ENCODE data around the gene SMARCC2. TPM values are rescaled to one million over a fixed set of nuclear protein-coding genes. Genes with fewer than 3 reads are reported as not detected.

SMARCC2 gene
- total and polyA plus RNA-seq, 4 experiments from 2014 or later: 27.0 to 199 (median 142) TPM

DNA sequence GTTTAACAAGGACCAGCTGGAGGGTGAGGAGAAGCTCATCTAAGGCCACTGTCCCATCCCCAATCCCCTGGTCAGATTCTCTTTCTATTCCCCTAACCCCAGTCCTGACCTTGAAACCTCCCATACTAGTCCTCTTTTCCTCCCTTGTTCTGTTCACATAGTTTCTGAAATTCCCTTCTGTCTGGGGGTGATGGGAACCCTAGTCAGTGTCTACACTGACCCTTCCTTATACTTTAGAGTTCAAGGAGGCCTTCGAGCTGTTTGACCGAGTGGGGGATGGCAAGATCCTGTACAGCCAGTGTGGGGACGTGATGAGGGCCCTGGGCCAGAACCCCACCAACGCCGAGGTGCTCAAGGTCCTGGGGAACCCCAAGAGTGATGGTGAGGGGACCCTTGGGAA, 34.5 kb downstream of the SMARCC2 start:
- POLR2A ChIA-PET (ENCODE audit: partially characterized antibody): interaction anchor here (1.0 to 10.8 kb wide), 5 partner anchors 14 to 67 kb away, joined by 3 to 236 read pairs (median 15); partner anchors contain the start of genes ESYT1, RNF41, SMARCC2 and ZC3H10
- H3K27me3 Mint-ChIP-seq: no peaks in the 10 kb centered on the region

DNA sequence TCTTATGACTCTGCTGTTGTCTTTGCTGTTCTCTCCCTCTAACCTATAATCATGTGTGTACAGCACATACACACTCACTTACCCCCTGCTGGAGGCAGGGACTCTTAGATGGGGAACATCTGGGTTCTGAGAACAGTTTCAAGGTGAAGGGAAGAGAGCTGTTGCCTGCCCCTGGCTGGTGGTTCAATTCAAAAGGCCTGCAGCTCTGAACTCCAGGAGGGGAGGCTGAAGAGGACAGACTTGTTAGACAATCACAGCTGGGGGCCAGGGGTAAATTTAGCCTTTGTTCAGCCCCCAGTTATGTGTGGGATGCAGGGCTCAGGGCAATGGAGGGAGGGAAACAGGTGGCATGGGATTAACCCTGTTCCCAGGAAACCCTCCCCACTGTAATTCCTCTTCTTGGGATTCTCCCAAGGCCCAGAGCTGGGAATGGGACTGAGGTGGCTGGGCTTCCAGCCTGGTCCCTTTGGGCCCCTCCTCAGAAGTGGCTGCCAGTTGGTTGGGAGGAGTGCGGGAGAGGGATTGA, 35.0 kb downstream of the SMARCC2 start:
- H3K27me3 ChIP-seq (ENCODE audit: insufficient read depth, low read length): no peaks in the 10 kb centered on the region
- H3K4me3 ChIP-seq (ENCODE audit: low read length in 2 of 2): no peak overlapping the region
- intact Hi-C loops (cut with micrococcal nuclease): no loop called here
- Mint-ChIP-seq H3K9me3 (no peaks in the 10 kb centered on the region), H3K27ac (no peak overlapping the region), H3K4me3 (no peak overlapping the region), H3K4me1 (peaks cover 21 to 66% (median 37%) of the 10 kb centered on the region in 4 donors), H3K36me3 (peaks cover 0 to 15% of the 10 kb centered on the region in 2 donors), H3K27me3 (no peaks in the 10 kb centered on the region)
- H3K27ac ChIP-seq (ENCODE audit: low read depth, low read length): no peak overlapping the region
- no peaks in the 10 kb centered on the region for H3K36me3 ChIP-seq (ENCODE audit: insufficient read depth, low read length)
- peaks cover 39% of the 10 kb centered on the region for H3K4me1 ChIP-seq (ENCODE audit: insufficient read depth, low read length)
- ChIA-PET CTCF (ENCODE audit: partially characterized antibody) (interaction anchor here (3.9 kb wide), 1 partner anchor 35 kb away, joined by 24 read pairs; the partner anchor contains the start of gene ZC3H10), POLR2A (ENCODE audit: partially characterized antibody) (interaction anchor here (1.0 to 10.8 kb wide), 5 partner anchors 15 to 68 kb away, joined by 3 to 236 read pairs (median 15); partner anchors contain the start of genes ESYT1, RNF41, SMARCC2 and ZC3H10)
- DNase-seq: no peak
- no peaks in the 10 kb centered on the region for H3K9me3 ChIP-seq (ENCODE audit: control insufficient read depth in 1 of 2, low read length in 2 of 2)

More for the DNA sequence above, 34.5 kb downstream of the SMARCC2 start:
- Mint-ChIP-seq H3K9me3 (no peaks in the 10 kb centered on the region), H3K4me1 (peaks cover 25 to 71% (median 41%) of the 10 kb centered on the region in 4 donors), H3K36me3 (peaks cover 1 to 19% of the 10 kb centered on the region in 2 donors), H3K4me3 (peak overlapping the region in 1 of 8 donors; percentile 32), H3K27ac (peak overlapping the region in 3 of 7 donors; percentile 44 to 79 (median 66))
- Histone ChIP-seq H3K36me3 (ENCODE audit: insufficient read depth, low read length) (peaks cover 2% of the 10 kb centered on the region), H3K27ac (ENCODE audit: low read depth, low read length) (no peak overlapping the region), H3K4me3 (ENCODE audit: low read length in 2 of 2) (no peak overlapping the region), H3K27me3 (ENCODE audit: insufficient read depth, low read length) (no peaks in the 10 kb centered on the region), H3K4me1 (ENCODE audit: insufficient read depth, low read length) (peaks cover 45% of the 10 kb centered on the region), H3K9me3 (ENCODE audit: control insufficient read depth in 1 of 2, low read length in 2 of 2) (no peaks in the 10 kb centered on the region)
- DNase-seq: no peak
- CTCF ChIA-PET (ENCODE audit: partially characterized antibody): interaction anchor here (3.9 kb wide), 1 partner anchor 36 kb away, joined by 24 read pairs; the partner anchor contains the start of gene ZC3H10
- intact Hi-C loops (cut with micrococcal nuclease): no loop called here

DNA sequence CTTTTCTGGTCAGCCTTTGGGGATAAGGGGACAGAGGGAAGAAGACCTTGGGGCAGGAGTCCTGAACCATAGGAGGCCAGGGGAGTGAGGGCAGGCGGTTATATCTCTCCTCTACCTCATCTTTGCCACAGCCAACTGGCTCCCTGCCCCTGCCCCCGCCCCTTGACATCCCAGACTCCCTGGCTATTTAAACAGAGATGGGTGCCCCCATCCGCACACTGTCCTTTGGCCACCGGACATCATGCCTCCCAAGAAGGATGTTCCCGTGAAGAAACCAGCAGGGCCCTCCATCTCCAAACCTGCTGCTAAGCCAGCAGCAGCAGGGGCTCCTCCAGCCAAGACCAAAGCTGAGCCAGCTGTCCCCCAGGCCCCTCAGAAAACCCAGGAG, 35.6 kb downstream of the SMARCC2 start:
- H3K27ac Mint-ChIP-seq: peak overlapping the region in 1 of 7 donors; percentile 95
- no peak for DNase-seq
- H3K4me1 Mint-ChIP-seq: peaks cover 17 to 59% (median 31%) of the 10 kb centered on the region in 4 donors
- POLR2A ChIA-PET (ENCODE audit: partially characterized antibody): interaction anchor here (10.7 to 10.8 kb wide), 2 partner anchors 26 to 35 kb away, joined by 126 to 236 read pairs; partner anchors contain the start of genes ESYT1 and SMARCC2
- H3K27ac ChIP-seq (ENCODE audit: low read depth, low read length): no peak overlapping the region
- H3K27me3 Mint-ChIP-seq: no peaks in the 10 kb centered on the region
- peaks cover 0 to 8% of the 10 kb centered on the region in 2 donors for H3K36me3 Mint-ChIP-seq
- H3K4me1 ChIP-seq (ENCODE audit: insufficient read depth, low read length): peaks cover 36% of the 10 kb centered on the region
- H3K4me3 Mint-ChIP-seq: peak overlapping the region in 2 of 8 donors; percentile 13 to 40
- CTCF ChIA-PET (ENCODE audit: partially characterized antibody): interaction anchor here (3.9 kb wide), 1 partner anchor 34 kb away, joined by 24 read pairs; the partner anchor contains the start of gene ZC3H10
- H3K27me3 ChIP-seq (ENCODE audit: insufficient read depth, low read length): no peaks in the 10 kb centered on the region
- intact Hi-C loops (cut with micrococcal nuclease): no loop called here
- no peak overlapping the region for H3K4me3 ChIP-seq (ENCODE audit: low read length in 2 of 2)
- no peaks in the 10 kb centered on the region for H3K36me3 ChIP-seq (ENCODE audit: insufficient read depth, low read length)
- no peaks in the 10 kb centered on the region for H3K9me3 ChIP-seq (ENCODE audit: control insufficient read depth in 1 of 2, low read length in 2 of 2)
- H3K9me3 Mint-ChIP-seq: no peaks in the 10 kb centered on the region

DNA sequence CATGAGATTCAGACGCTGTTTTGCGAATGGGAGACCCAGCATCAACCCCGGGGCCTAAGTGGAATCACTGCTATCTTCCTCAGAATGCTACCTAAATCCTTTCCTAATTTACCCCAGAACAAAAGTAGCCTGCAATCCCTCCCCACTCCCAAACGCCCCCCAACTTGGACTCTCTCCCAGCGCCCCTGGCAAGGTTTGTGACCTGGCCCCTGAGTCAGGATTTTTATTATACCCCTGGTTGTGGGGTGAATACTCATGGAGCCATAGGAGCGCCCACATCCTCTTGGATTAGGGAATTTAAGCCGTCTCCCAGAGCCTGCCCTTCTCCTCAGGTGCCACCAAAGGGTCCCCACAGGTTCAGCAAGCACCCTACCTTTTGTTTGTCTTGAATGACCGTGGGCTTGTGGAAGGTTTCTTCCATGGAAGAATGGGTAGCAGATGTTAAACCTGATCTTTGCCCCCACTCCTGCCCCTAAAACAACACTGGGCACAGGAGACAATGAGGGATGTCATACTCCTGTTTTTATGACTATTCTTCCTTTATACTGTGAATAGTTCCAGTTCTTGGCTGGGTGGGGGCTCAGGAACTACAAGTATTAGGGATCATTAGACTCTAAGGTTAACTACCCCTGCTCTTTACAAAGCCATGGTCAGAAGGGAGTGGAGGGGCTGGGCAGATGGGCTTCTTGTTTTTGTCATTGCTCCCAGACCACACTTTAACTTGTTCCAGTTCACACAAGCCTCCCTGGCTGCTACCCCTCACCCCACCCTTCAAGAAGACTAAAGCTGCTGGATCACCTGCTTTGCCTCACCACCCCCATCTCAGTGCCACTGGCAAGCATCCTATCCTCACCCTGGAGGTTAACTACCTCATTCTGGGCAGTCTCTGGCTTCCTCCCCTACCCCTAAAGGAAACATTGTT, 36.3 kb downstream of the SMARCC2 start:
- intact Hi-C loops (cut with micrococcal nuclease): loop anchor here (1.0 kb wide), 4 partner anchors 24 to 324 kb away; partner anchors contain the start of genes DNAJC14, PA2G4 and ZC3H10
- peak overlapping the region; percentile 91 to 96 (median 94) for H3K4me3 Mint-ChIP-seq
- Histone ChIP-seq H3K36me3 (ENCODE audit: insufficient read depth, low read length) (no peaks in the 10 kb centered on the region), H3K27ac (ENCODE audit: low read depth, low read length) (peak overlapping the region; percentile 84), H3K27me3 (ENCODE audit: insufficient read depth, low read length) (no peaks in the 10 kb centered on the region), H3K9me3 (ENCODE audit: control insufficient read depth in 1 of 2, low read length in 2 of 2) (no peaks in the 10 kb centered on the region), H3K4me1 (ENCODE audit: insufficient read depth, low read length) (peaks cover 36% of the 10 kb centered on the region), H3K4me3 (ENCODE audit: low read length in 2 of 2) (peak overlapping the region in 1 of 2 donors; percentile 66)
- ChIA-PET POLR2A (ENCODE audit: partially characterized antibody) (interaction anchor here (1.9 to 10.8 kb wide), 3 partner anchors 25 to 36 kb away, joined by 19 to 236 read pairs (median 126); partner anchors contain the start of genes ESYT1, RPL41, SMARCC2 and ZC3H10), CTCF (ENCODE audit: partially characterized antibody) (no interaction called here)
- peaks cover 0 to 4% of the 10 kb centered on the region in 2 donors for H3K36me3 Mint-ChIP-seq
- H3K9me3 Mint-ChIP-seq: no peaks in the 10 kb centered on the region
- peaks cover 17 to 54% (median 31%) of the 10 kb centered on the region in 4 donors for H3K4me1 Mint-ChIP-seq
- peak overlapping the region; percentile 93 to 99 (median 97) for H3K27ac Mint-ChIP-seq
- H3K27me3 Mint-ChIP-seq: no peaks in the 10 kb centered on the region
- no peak for DNase-seq

DNA sequence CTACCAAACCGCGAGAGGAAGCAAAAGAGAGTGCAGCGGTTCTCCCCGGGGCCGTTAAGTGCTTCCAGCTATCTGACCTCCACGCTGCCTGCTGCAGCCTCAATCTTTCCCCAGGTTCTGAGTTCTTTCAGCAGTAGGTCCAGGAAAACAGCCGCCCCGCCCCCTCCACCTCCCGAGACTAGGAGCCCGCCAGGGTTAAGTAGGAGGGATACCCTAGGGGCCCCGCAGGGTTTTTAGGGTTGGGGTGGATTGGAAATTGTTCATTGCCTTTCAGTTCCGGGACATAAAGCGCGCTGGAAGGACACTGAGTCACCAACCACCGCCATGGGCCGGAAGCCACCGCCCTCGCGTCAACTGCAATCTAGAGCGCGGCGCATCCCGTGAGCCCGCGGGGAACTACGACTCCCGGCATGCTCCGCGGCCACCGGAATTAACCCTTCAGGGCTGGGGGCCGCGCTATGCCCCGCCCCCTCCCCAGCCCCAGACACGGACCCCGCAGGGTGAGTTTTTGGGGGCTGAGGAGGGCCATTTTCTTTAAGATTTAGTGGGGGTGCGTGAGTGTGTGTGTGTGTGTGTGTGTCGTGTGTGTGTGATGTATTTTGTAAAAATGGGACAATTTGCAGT, 37.0 kb downstream of the SMARCC2 start, which contains the start of gene MYL6B:
Gene MYL6B (plus strand): TSS at position 456 of the 624 bp plus-strand sequence. CDS start 1,332 bp downstream, outside the sequence.
- H3K9me3 Mint-ChIP-seq: no peaks in the 10 kb centered on the region
- intact Hi-C loops (cut with micrococcal nuclease): loop anchor here (1.0 kb wide), 4 partner anchors 23 to 323 kb away; partner anchors contain the start of genes DNAJC14, PA2G4 and ZC3H10
- CTCF ChIA-PET (ENCODE audit: partially characterized antibody): interaction anchor here (0.8 to 2.9 kb wide), 14 partner anchors 9 to 105 kb away, joined by 3 to 22 read pairs (median 4); partner anchors contain the start of genes ESYT1, RNF41, SMARCC2 and ZC3H10
- peak within 1 kb of the TSS; percentile 91 to 96 (median 94) for H3K4me3 Mint-ChIP-seq
- POLR2A ChIA-PET (ENCODE audit: partially characterized antibody): interaction anchor here (0.6 to 2.1 kb wide), 19 partner anchors 17 to 322 kb away, joined by 3 to 24 read pairs (median 4); partner anchors contain the start of genes CNPY2, PA2G4, RNF41 and RPL41
- peaks cover 0 to under 1% of the 10 kb centered on the region in 2 donors for H3K36me3 Mint-ChIP-seq
- DNase-seq: peak; percentile 87 to 94 (median 88)
- Histone ChIP-seq H3K27me3 (ENCODE audit: insufficient read depth, low read length) (no peaks in the 10 kb centered on the region), H3K9me3 (ENCODE audit: control insufficient read depth in 1 of 2, low read length in 2 of 2) (no peaks in the 10 kb centered on the region), H3K36me3 (ENCODE audit: insufficient read depth, low read length) (no peaks in the 10 kb centered on the region), H3K27ac (ENCODE audit: low read depth, low read length) (peak within 1 kb of the TSS; percentile 84), H3K4me1 (ENCODE audit: insufficient read depth, low read length) (peaks cover 33% of the 10 kb centered on the region), H3K4me3 (ENCODE audit: low read length in 2 of 2) (peak within 1 kb of the TSS; percentile 66 to 91)
- peaks cover 13 to 46% (median 26%) of the 10 kb centered on the region in 4 donors for H3K4me1 Mint-ChIP-seq
- H3K27me3 Mint-ChIP-seq: no peaks in the 10 kb centered on the region
- peak within 1 kb of the TSS; percentile 93 to 99 (median 97) for H3K27ac Mint-ChIP-seq

DNA sequence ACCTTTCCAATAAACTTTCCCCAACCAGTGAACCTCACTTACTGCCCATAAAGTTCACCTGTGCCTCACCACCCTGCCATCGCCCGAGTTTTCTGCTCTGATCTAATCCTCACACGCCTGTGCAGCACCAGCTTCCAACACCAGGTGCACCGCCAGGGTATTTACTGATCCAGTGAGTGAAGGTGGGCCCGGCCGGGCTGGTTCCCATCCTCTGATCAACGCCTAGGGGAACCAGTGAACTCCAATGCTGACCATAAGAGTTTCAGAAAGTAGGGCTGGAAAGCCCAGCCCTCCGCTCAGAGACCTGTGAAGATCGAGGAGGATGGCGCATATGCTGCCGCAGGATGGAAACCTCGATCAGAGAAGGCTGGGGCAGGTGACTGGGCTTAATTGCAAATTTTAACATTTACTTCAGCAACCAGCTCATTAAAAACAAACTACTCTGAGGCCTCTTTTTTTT, 37.6 kb downstream of the SMARCC2 start:
- H3K27me3 Mint-ChIP-seq: no peaks in the 10 kb centered on the region
- peak overlapping the region; percentile 93 to 99 (median 97) for H3K27ac Mint-ChIP-seq
- peaks cover 15 to 47% (median 27%) of the 10 kb centered on the region in 4 donors for H3K4me1 Mint-ChIP-seq

More for the DNA sequence above, 37.6 kb downstream of the SMARCC2 start:
- peak overlapping the region; percentile 84 for H3K27ac ChIP-seq (ENCODE audit: low read depth, low read length)
- peak overlapping the region; percentile 91 to 96 (median 94) for H3K4me3 Mint-ChIP-seq
- H3K36me3 Mint-ChIP-seq: no peaks in the 10 kb centered on the region
- H3K27me3 ChIP-seq (ENCODE audit: insufficient read depth, low read length): no peaks in the 10 kb centered on the region
- H3K4me3 ChIP-seq (ENCODE audit: low read length in 2 of 2): peak overlapping the region; percentile 66 to 91
- no peaks in the 10 kb centered on the region for H3K36me3 ChIP-seq (ENCODE audit: insufficient read depth, low read length)
- DNase-seq: peak; percentile 63 to 80 (median 67)
- POLR2A ChIA-PET (ENCODE audit: partially characterized antibody): interaction anchor here (0.6 to 2.1 kb wide), 19 partner anchors 18 to 321 kb away, joined by 3 to 24 read pairs (median 4); partner anchors contain the start of genes CNPY2, PA2G4, RNF41 and RPL41
- CTCF ChIA-PET (ENCODE audit: partially characterized antibody): interaction anchor here (0.8 to 2.9 kb wide), 14 partner anchors 9 to 105 kb away, joined by 3 to 22 read pairs (median 4); partner anchors contain the start of genes ESYT1, RNF41, SMARCC2 and ZC3H10
- H3K9me3 ChIP-seq (ENCODE audit: control insufficient read depth in 1 of 2, low read length in 2 of 2): no peaks in the 10 kb centered on the region
- intact Hi-C loops (cut with micrococcal nuclease): loop anchor here (1.0 kb wide), 4 partner anchors 22 to 322 kb away; partner anchors contain the start of genes DNAJC14, PA2G4 and ZC3H10
- H3K9me3 Mint-ChIP-seq: no peaks in the 10 kb centered on the region
- H3K4me1 ChIP-seq (ENCODE audit: insufficient read depth, low read length): peaks cover 27% of the 10 kb centered on the region
